Adrenal gland (tissue), 12 donors: ENCODE results near the gene MEOX2. TPM values are rescaled to one million over a fixed set of nuclear protein-coding genes. Genes with fewer than 3 reads are reported as not detected.
A peak's percentile ranks its signal among the peaks of the same experiment; 100 is the strongest.

Experiments used
- DNase-seq, 7 donors: peaks; one replicate each; pipeline ENCODE4 v3.0.0-alpha.2; 2019 to 2020
- H3K27ac ChIP-seq, 5 donors: fragments of 200-600 bp; sonication (generic) in 4 of 5; 1 replicate in 3 of 5; 2 replicates in 2 of 5; pipeline versions ENCODE4 v1.5.1 to v1.8.0; 2016 to 2020; ENCODE audit warnings: mild to moderate bottlenecking in 1 of 5
- H3K27me3 ChIP-seq: fragments of 200-600 bp; 2 replicates; pipeline ENCODE4 v1.8.0; 2021
- H3K36me3 ChIP-seq, 2 donors: fragments of 200-600 bp; replicated peaks in 1 of 2; 1 replicate in 1 of 2; 2 replicates in 1 of 2; pipeline versions ENCODE4 v1.5.1 to v1.8.0; 2018 to 2022
- H3K4me1 ChIP-seq, 2 donors: fragments of 200-600 bp; replicated peaks in 1 of 2; 1 replicate in 1 of 2; 2 replicates in 1 of 2; pipeline versions ENCODE4 v1.5.1 to v1.8.0; 2018 to 2021
- H3K4me3 ChIP-seq, 4 donors: fragments of 200-600 bp; sonication (generic) in 3 of 4; one replicate each; pipeline ENCODE4 v1.5.1; 2016 to 2018
- H3K9me3 ChIP-seq, 3 donors: fragments of 200-600 bp; sonication (generic) in 1 of 3; replicated peaks in 1 of 3; 1 replicate in 2 of 3; 2 replicates in 1 of 3; pipeline versions ENCODE4 v1.5.1 to v1.8.0; 2016 to 2021
- POLR2A ChIP-seq, 2 donors: fragments of 450-650 bp; IDR thresholded peaks; one replicate each; pipeline ENCODE4 v1.6.1; 2017; ENCODE audit warnings: antibody characterized with exemption in 2 of 2, mild to moderate bottlenecking in 2 of 2, moderate library complexity in 1 of 2
- WGBS, 4 donors: extraction: QIAGEN DNeasy Blood & Tissue Kit in 2 of 4; methylation state at CpG; one replicate each; pipeline versions ENCODE4 v1.1.5 to v1.1.7; 2013 to 2017; 5-methylcytosine and 5-hydroxymethylcytosine counted together
- intact Hi-C, 2 donors: fragments of 100-400 bp; cut with DNase I; formaldehyde crosslinking; loops; one replicate each; pipeline versions ENCODE4 v1.14.1 to v1.15.0; 2022 to 2023
- polyA plus RNA-seq, 3 donors: library from polyadenylated mRNA; stranded (reverse); fragments of 200-250 nt in 2 of 3; fragments of 350-450 nt in 1 of 3; fragmentation: Illumina TruSeq in 1 of 3; extraction: RNeasy Lipid Tissue Mini Kit (QIAGEN cat#74804) in 1 of 3; gene quantifications; one replicate each; pipeline ENCODE4 v1.2.3, GENCODE V29; 2013 to 2014
- total RNA-seq, 9 donors: library from RNA; depleted of rRNA in 4 of 9; stranded (reverse); fragments of >200 nt in 4 of 9; fragments of 120-200 nt in 1 of 9; fragmentation: NEBNext Ultra II Directional in 1 of 9; extraction: Animal tissue kit (Norgen Biotek cat#: 25700) in 1 of 9; gene quantifications; one replicate each; pipeline versions ENCODE4 v1.1.0 to v1.2.4, GENCODE V29; 2013 to 2023
- TF ChIP-seq, protein P1 (sequence below), 6 experiments: fragments of 450-650 bp in 4 of 6; fragments of 200-600 bp in 2 of 6; sonication (generic) in 1 of 6; IDR thresholded peaks; 1 replicate in 5 of 6; 2 replicates in 1 of 6; pipeline versions ENCODE4 v1.5.1 to v1.8.0; 2016 to 2021; ENCODE audit warnings: antibody characterized with exemption in 6 of 6, mild to moderate bottlenecking in 2 of 6, moderate library complexity in 1 of 6
- donor health status: healthy with polysubstance abuse.
- donor health status: Bipolar disorder and iron deficiency.
- donor health status: DM: yes; HTN: yes; CAD: no.
- donor health status: DM: no; HTN: no; CAD: no.
- donor health status: DM: no; HTN: no; CAD: no.
- donor health status: DM: yes; HTN: yes; CAD: no.

The MEOX2 gene
- total and polyA plus RNA-seq, 12 donors, result 0.14 to 3.0 (median 0.79) TPM; not detected in 2

DNA sequence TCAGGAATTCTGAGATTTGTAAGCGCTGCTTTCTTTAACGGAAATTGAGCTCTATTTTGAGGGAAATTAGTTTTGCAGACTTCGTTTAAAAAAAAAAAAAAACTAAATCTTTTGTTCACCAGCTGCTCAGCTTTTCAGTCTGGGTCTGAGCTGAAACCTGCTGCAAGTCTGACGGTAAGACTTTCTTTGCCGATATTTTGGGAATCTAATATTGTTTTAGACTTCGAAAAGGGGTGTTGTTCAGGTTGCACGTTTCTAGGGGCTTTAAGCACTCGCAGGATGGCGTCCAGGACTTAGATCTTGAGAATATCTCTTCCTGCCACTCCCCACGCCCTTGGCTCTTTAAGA lies 1.8 kb upstream of the MEOX2 start:
- Histone ChIP-seq H3K4me3 (no peak overlapping the region), H3K27me3 (peaks cover 45% of the 10 kb centered on the region), H3K4me1 (peaks cover 0 to 4% of the 10 kb centered on the region in 2 donors), H3K27ac (no peak overlapping the region), H3K36me3 (no peaks in the 10 kb centered on the region), H3K9me3 (no peaks in the 10 kb centered on the region)
- DNase-seq, result no peak
- TF ChIP-seq, protein P1, sequence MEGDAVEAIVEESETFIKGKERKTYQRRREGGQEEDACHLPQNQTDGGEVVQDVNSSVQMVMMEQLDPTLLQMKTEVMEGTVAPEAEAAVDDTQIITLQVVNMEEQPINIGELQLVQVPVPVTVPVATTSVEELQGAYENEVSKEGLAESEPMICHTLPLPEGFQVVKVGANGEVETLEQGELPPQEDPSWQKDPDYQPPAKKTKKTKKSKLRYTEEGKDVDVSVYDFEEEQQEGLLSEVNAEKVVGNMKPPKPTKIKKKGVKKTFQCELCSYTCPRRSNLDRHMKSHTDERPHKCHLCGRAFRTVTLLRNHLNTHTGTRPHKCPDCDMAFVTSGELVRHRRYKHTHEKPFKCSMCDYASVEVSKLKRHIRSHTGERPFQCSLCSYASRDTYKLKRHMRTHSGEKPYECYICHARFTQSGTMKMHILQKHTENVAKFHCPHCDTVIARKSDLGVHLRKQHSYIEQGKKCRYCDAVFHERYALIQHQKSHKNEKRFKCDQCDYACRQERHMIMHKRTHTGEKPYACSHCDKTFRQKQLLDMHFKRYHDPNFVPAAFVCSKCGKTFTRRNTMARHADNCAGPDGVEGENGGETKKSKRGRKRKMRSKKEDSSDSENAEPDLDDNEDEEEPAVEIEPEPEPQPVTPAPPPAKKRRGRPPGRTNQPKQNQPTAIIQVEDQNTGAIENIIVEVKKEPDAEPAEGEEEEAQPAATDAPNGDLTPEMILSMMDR (IDR thresholded peaks at IDR 0.05), result no peak
- no peak for TF ChIP-seq POLR2A (IDR thresholded peaks at IDR 0.05)
- 10 to 21% (median 14%) methylated on average over 10 of the region's 10 CpGs for WGBS, 4 donors
- intact Hi-C loops, result no loop called here

DNA sequence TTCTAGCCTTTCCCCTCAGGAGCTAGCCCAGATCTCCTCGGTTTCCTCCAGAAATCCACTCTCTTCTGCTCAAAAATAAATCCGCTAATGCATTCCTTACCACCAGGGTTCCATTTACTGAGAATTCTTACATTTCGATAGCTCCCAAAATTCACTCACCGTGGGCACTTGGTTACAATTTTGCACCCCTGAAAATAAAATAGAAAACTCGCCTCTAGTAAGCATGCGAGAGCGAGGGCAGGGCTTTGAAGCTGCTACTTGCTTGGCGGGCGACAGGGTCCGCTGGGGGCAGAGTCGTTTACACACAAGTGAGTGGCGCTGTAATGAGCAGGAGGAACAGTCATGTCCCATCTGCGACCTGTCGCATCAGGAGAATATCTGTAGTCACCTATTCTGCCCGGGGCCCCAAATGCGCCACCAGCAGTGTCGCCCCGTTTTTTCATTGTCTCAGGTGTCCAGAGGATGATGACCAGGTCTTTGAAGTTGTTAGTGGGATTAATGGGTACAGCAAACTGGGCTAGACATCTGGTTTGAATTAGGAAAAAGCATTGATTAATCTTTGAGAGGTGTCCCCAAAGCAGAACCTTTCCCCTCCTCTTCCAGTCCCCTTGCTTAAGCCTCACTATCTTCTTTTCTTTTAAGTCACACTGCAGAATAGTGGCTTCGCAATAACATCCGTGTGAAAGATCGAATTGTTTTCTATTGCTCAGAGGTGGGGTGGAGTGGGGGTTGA lies 1.2 kb upstream of the MEOX2 start:
- Histone ChIP-seq H3K4me1 (peaks cover 0 to 4% of the 10 kb centered on the region in 2 donors), H3K9me3 (no peaks in the 10 kb centered on the region), H3K27ac (no peak overlapping the region), H3K36me3 (no peaks in the 10 kb centered on the region), H3K27me3 (peaks cover 45% of the 10 kb centered on the region), H3K4me3 (no peak overlapping the region)
- intact Hi-C loops, result no loop called here
- TF ChIP-seq, protein P1 (IDR thresholded peaks at IDR 0.05), result no peak
- no peak for TF ChIP-seq POLR2A (IDR thresholded peaks at IDR 0.05)
- DNase-seq, result no peak
- WGBS, 4 donors, result 10 to 14% (median 11%) methylated on average over 21 of the region's 21 CpGs

DNA sequence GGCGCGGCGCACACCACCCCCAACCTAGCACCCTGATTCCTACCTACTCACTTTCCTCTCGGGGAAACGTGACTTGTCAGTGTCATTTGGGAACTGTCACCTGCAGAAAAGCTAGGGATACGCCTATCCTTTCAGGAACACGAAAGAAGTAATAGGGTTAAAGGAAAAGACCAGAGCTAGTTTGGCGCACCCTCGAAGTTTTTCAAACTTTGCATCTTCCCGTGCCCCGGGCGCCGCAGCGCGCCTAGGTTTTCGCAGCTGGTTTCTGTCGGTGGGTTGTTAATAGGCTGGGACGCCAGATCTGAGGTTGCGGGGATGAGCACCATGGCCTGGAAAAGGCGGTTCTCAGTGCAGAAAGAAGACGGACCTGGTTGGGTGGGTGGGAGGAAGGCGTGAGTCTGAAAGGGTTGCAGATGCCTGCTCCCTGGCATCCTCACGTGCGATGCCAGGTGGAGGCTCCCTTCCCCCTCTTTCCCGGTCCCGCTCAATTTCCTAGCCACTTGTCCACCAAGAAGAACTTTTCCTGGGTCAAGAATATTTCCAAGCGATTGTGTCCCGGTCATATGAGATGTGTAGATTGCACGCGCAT lies 568 bp upstream of the MEOX2 start:
- intact Hi-C loops, result no loop called here
- 4 to 7% (median 6%) methylated on average over 22 to 30 of the region's 30 CpGs for WGBS, 4 donors
- DNase-seq, result no peak
- Histone ChIP-seq H3K4me3 (peak overlapping the region in 1 of 4 donors; percentile 17), H3K27ac (no peak overlapping the region), H3K9me3 (no peaks in the 10 kb centered on the region), H3K36me3 (no peaks in the 10 kb centered on the region), H3K4me1 (peaks cover 0 to 4% of the 10 kb centered on the region in 2 donors), H3K27me3 (peaks cover 45% of the 10 kb centered on the region)
- TF ChIP-seq, protein P1 (IDR thresholded peaks at IDR 0.05), result no peak
- TF ChIP-seq POLR2A (IDR thresholded peaks at IDR 0.05), result no peak

DNA sequence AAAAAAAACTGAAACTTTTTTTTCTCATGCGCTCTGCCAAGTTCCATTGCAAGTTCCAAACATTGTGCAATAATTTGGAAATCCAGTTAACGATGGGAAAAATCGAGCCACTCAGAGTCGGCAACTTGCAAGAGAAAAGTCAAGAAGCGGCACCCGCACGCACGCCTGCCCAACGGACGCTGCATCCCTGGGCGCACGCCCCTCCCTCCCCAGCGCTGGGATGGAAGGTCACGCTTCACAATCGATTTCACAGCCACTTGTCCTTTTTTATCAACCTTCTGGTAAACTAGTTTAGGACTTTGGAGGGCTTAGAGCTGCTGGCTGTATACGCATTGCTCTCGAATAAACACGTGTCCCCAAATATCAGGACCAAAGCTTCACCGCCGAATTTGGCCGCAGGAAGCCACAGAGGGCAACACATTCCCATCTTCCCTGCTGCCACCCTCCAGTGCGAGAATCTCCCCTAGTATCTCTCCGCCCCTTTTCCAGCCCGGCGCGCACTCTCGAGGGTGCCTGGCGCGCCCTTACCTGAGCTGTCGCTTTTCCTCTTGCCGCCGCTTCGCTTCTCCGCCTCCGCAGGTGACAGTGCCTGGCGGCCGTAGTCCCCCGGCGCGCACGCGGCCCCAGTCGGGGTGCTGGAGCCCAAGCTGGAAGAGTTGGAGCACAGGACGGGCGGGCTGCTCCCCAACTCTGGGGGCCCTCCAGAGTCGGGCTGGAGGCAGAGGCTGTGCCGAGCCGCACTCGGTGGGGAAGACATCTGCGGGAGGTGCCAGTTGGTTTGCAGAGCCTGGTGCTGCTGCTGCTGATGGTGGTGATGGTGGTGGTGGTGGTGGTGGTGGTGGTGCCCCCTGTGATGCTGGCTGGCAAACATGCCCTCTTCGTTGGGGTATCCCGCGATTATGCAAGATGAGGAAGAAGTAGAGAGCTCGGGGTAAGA lies 857 bp downstream of the MEOX2 start:
- WGBS, 4 donors, result 3 to 6% (median 4%) methylated on average over 28 to 54 of the region's 54 CpGs
- TF ChIP-seq POLR2A (IDR thresholded peaks at IDR 0.05), result no peak
- TF ChIP-seq, protein P1 (IDR thresholded peaks at IDR 0.05), result no peak
- Histone ChIP-seq H3K4me3 (peak overlapping the region in 1 of 4 donors; percentile 32), H3K9me3 (no peaks in the 10 kb centered on the region), H3K36me3 (no peaks in the 10 kb centered on the region), H3K27me3 (peaks cover 45% of the 10 kb centered on the region), H3K4me1 (peaks cover 0 to 4% of the 10 kb centered on the region in 2 donors), H3K27ac (peak overlapping the region in 1 of 5 donors; percentile 8)
- DNase-seq, result peak in 1 of 7 donors; percentile 8
- intact Hi-C loops, result no loop called here
